Karpas-422 (cell line): ENCODE results near the gene CDON. TPM values are rescaled to one million over a fixed set of nuclear protein-coding genes. Genes with fewer than 3 reads are reported as not detected.

Experiments used
- DNase-seq: peaks from one replicate; pipeline ENCODE4 v3.0.0-alpha.2; 2015
- H2AFZ ChIP-seq: fragments of 200-600 bp; sonication (generic); 2 replicates; pipeline ENCODE4 v1.6.1; 2014; ENCODE audit warnings: antibody characterized with exemption, low read length, mixed read lengths
- H3K27ac ChIP-seq: fragments of 200-600 bp; sonication (generic); 2 replicates; pipeline ENCODE4 v1.5.1; 2014; ENCODE audit warnings: mild to moderate bottlenecking, low read length, moderate library complexity
- H3K27me3 ChIP-seq: fragments of 200-600 bp; sonication (generic); 2 replicates; pipeline ENCODE4 v1.6.1; 2014; ENCODE audit warnings: low read length, mixed read lengths
- H3K36me3 ChIP-seq: fragments of 200-600 bp; sonication (generic); 2 replicates; pipeline ENCODE4 v1.6.1; 2014; ENCODE audit warnings: low read length, mixed read lengths; ENCODE audit not compliant: insufficient read depth
- H3K4me1 ChIP-seq: fragments of 200-600 bp; sonication (generic); 2 replicates; pipeline ENCODE4 v1.6.1; 2014; ENCODE audit warnings: mild to moderate bottlenecking, low read length, mixed read lengths
- H3K4me2 ChIP-seq: fragments of 200-600 bp; sonication (generic); 2 replicates; pipeline ENCODE4 v1.6.1; 2014; ENCODE audit warnings: low read length, low read depth, mild to moderate bottlenecking; ENCODE audit not compliant: poor library complexity, severe bottlenecking
- H3K4me3 ChIP-seq: fragments of 200-600 bp; sonication (generic); 2 replicates; pipeline ENCODE4 v1.5.1; 2014; ENCODE audit warnings: mild to moderate bottlenecking, antibody characterized with exemption, low read length, mixed read lengths
- H3K79me2 ChIP-seq: fragments of 200-600 bp; sonication (generic); 2 replicates; pipeline ENCODE4 v1.6.1; 2014; ENCODE audit warnings: mild to moderate bottlenecking, low read length, mixed read lengths
- H3K9ac ChIP-seq: fragments of 200-600 bp; sonication (generic); 2 replicates; pipeline ENCODE4 v1.6.0; 2014; ENCODE audit warnings: low read length
- H3K9me2 ChIP-seq: fragments of 200-600 bp; sonication (generic), shearing (Covaris generic); replicated peaks from 2 replicates; pipeline ENCODE4 v1.6.0; 2014; ENCODE audit warnings: mild to moderate bottlenecking, low read length, moderate library complexity; ENCODE audit not compliant: insufficient read depth
- H3K9me3 ChIP-seq: fragments of 300-700, 200-600 bp; sonication (generic); 2 replicates; pipeline ENCODE4 v1.6.1; 2014; ENCODE audit warnings: low read length, mixed read lengths
- H4K20me1 ChIP-seq: fragments of 200-600 bp; sonication (generic); 2 replicates; pipeline ENCODE4 v1.6.1; 2014; ENCODE audit warnings: mild to moderate bottlenecking, antibody characterized with exemption, low read length, low read depth; ENCODE audit not compliant: insufficient read depth
- total RNA-seq: library from RNA; depleted of rRNA; stranded (reverse); fragments of >200 nt; shearing (Covaris generic); gene quantifications from 2 replicates; pipeline ENCODE4 v1.2.3, GENCODE V29; 2014; ENCODE audit warnings: low replicate concordance

The CDON gene
- total RNA-seq, 1 experiment from 2014 or later, result 2.1 TPM

DNA sequence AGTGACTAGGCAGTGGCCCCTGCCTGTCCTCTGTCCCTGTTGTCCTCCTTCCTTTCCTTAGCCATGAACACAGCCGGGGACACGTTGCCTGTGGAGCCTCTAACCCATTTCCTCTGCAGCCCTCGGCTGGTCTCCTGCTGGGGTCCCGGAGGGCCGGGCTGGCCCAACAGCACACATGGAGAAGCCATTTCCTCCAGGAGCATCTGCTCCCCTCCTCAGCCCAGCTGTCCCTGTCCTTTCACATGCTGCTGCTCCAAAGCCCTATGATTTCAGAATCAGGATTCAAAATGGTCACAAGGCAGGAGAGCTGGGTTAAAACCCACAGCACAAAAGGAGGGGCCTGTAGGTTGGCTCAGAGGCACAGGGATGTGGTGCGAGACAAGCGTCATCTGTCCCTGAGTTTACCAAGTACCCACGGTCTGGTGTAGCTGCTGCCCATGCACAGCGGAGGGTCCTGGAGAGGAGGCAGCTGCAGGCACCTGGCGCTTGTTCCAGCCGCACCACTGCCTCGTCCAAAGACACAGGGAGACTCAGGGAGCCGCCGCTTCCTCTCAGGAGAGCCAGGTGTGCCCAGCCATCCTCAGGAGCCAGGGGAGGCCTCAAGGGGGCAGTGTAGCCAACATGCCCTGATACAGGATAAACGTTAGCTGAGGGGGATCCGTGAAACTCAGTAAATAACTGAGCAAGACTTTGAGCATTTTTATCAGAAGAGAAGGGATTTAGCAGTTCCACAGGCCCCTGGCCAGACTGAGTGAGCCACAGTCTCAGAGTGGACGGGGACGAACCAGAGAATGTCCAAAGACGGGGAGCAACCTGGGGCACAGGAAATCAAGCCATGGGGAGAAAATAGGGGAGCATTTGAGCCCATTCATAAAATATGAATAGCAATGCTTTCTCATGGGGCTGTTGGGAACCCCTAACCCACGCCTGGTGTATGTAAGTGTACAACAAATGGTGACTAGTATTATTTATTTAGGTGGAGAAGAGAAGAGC, 120.8 kb downstream of the CDON start:
- Histone ChIP-seq H3K9me2 (no peaks in the 10 kb centered on the region), H3K36me3 (no peaks in the 10 kb centered on the region), H3K4me1 (no peaks in the 10 kb centered on the region), H3K27me3 (no peaks in the 10 kb centered on the region), H3K27ac (no peak overlapping the region), H3K4me2 (no peak overlapping the region), H2AFZ (no peak overlapping the region), H3K9ac (no peak overlapping the region), H3K79me2 (no peaks in the 10 kb centered on the region), H3K9me3 (no peaks in the 10 kb centered on the region), H3K4me3 (no peak overlapping the region), H4K20me1 (no peaks in the 10 kb centered on the region)
- DNase-seq, result peak; percentile 67

GRCh38 chr11:125941267-125941618, 121.4 kb downstream of the CDON start:
- no peak overlapping the region for H3K9ac ChIP-seq
- no peaks in the 10 kb centered on the region for H3K4me1 ChIP-seq
- H3K4me3 ChIP-seq, result no peak overlapping the region
- no peak overlapping the region for H3K27ac ChIP-seq
- DNase-seq, result no peak
- no peak overlapping the region for H3K4me2 ChIP-seq
- H3K36me3 ChIP-seq, result no peaks in the 10 kb centered on the region
- no peak overlapping the region for H2AFZ ChIP-seq
- H3K9me3 ChIP-seq, result no peaks in the 10 kb centered on the region
- H3K27me3 ChIP-seq, result no peaks in the 10 kb centered on the region
- H3K79me2 ChIP-seq, result no peaks in the 10 kb centered on the region
- no peaks in the 10 kb centered on the region for H3K9me2 ChIP-seq
- H4K20me1 ChIP-seq, result no peaks in the 10 kb centered on the region

DNA sequence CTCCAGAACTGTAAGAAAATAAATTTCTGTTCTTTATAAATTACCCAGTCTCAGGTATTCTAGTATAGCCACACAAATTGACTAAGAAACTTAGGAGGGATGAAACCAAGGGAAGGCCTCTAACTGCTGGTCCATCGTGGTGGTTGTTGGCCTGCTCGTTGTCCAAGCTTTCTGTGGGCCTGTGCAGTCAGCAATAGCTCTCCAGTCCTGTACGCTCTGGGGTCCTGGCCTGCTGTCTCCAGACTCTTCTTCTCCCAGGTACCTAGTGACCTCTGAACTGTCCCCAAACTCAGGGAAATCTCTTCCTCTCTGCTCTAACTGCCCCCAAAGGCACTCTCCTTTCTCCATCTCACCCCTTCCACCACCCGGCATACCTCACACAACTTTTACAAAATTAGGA, 122.5 kb downstream of the CDON start:
- H3K9me3 ChIP-seq, result no peaks in the 10 kb centered on the region
- no peak overlapping the region for H3K4me3 ChIP-seq
- no peaks in the 10 kb centered on the region for H3K36me3 ChIP-seq
- no peaks in the 10 kb centered on the region for H4K20me1 ChIP-seq
- no peak overlapping the region for H3K4me2 ChIP-seq
- no peak overlapping the region for H3K9ac ChIP-seq
- H3K4me1 ChIP-seq, result no peaks in the 10 kb centered on the region
- no peaks in the 10 kb centered on the region for H3K9me2 ChIP-seq
- no peaks in the 10 kb centered on the region for H3K79me2 ChIP-seq
- H2AFZ ChIP-seq, result no peak overlapping the region
- H3K27me3 ChIP-seq, result no peaks in the 10 kb centered on the region
- no peak overlapping the region for H3K27ac ChIP-seq
- no peak for DNase-seq

DNA sequence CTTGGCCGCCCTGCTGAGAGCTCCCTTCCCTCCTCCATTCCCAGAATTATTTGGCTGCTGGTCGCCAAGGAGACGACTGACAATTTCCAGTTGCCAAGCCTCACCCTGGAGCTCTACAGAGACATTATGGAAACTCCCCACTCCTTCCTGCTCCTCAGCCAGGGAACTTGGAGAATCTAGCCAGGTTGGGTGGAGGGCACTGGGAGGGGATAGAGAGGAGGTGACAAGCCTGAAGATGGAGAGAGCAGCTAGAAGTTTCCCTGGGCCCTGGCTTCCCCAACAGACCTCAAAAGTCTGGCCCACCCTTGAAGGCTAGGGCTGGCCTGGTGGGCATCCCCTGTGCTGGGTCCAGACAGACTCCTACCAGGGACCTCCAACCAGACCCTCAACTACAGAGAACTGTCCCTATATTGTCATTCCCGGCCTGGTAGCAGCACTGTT, 123.6 kb downstream of the CDON start:
- H3K27ac ChIP-seq, result no peak overlapping the region
- no peaks in the 10 kb centered on the region for H3K36me3 ChIP-seq
- no peaks in the 10 kb centered on the region for H3K79me2 ChIP-seq
- no peaks in the 10 kb centered on the region for H3K4me1 ChIP-seq
- no peaks in the 10 kb centered on the region for H3K9me3 ChIP-seq
- no peaks in the 10 kb centered on the region for H3K27me3 ChIP-seq
- H3K9me2 ChIP-seq, result no peaks in the 10 kb centered on the region
- no peak overlapping the region for H3K4me3 ChIP-seq
- H3K9ac ChIP-seq, result no peak overlapping the region
- no peak overlapping the region for H2AFZ ChIP-seq
- H4K20me1 ChIP-seq, result no peaks in the 10 kb centered on the region
- H3K4me2 ChIP-seq, result no peak overlapping the region
- no peak for DNase-seq

DNA sequence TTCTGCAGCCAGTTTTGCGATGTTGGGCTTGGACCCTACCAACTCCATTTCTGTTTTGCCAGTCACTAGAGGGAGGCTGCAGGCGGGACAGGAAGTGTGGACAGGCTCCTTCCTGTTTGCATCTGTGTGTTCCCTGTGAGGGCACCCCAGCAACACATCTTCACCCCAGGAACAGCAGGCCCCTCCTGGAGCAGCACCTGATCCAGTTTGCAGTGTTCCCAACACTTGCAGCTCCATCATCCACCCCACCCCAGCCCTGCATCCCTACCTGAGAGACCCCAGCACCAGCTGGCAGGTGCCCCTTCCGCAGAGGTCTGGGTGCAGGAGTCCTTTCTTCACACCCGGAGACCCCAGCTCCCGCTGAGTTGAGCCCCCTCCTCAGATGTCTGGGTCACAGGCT, 124.2 kb downstream of the CDON start:
- Histone ChIP-seq H3K27ac (no peak overlapping the region), H3K79me2 (no peaks in the 10 kb centered on the region), H3K4me3 (no peak overlapping the region), H4K20me1 (no peaks in the 10 kb centered on the region), H2AFZ (no peak overlapping the region), H3K9me3 (no peaks in the 10 kb centered on the region), H3K4me1 (no peaks in the 10 kb centered on the region; the same call in 1 of the 2 replicates), H3K9me2 (no peaks in the 10 kb centered on the region), H3K4me2 (no peak overlapping the region), H3K36me3 (no peaks in the 10 kb centered on the region), H3K9ac (no peak overlapping the region), H3K27me3 (no peaks in the 10 kb centered on the region)
- no peak for DNase-seq

DNA sequence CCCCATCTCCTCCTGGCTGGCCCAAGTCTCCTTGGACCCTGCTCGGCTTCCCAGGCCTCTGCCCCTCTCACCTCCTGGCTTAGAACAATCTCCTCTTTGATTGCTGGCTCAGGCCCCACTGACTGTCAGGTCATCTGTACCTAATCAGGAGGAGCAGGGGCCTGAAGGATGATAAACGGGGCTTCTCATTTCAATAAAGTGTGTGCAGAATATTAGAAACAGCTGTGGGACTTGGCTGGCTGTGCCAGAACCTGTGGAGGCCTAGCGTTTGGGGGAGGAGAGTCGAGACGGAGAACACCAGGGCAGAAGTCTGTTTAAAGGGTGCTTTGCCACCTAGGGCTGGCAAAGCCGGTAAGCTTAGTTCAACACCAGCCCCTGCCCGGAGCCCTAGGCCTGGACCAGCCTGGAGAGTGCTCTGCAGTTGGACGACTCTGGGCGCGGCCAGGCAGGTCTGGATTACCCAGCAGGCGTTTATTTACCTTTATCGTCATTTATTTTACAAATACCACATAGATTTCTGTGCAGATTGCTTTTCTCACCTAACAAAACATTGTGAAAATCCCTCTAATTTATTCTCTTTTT, 127.0 kb downstream of the CDON start:
- Histone ChIP-seq H3K4me1 (peaks cover 8% of the 10 kb centered on the region), H3K9me2 (no peaks in the 10 kb centered on the region), H3K9me3 (no peaks in the 10 kb centered on the region), H3K27me3 (no peaks in the 10 kb centered on the region), H3K4me2 (no peak overlapping the region), H2AFZ (no peak overlapping the region), H3K4me3 (no peak overlapping the region), H3K27ac (no peak overlapping the region), H3K9ac (no peak overlapping the region), H4K20me1 (no peaks in the 10 kb centered on the region), H3K36me3 (no peaks in the 10 kb centered on the region), H3K79me2 (no peaks in the 10 kb centered on the region)
- DNase-seq, result no peak

DNA sequence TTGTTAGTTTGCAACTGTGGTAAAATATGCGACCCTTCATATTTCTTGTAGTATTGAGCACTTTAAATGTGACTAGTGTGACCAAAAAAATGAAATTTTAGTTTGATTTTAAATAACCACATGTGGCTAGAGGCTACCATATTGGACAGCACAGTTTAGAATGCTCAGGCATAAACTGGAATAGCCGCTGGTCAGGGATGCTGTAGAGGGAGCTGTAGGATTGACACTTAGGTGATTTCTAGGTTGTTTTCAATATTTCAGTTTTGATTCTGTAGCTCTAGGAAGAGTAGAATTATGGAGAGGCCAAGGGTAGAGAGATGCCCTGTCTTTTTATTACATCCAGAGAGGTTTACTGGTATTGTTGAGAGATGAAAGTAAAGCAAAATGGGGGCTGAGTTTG, 127.6 kb downstream of the CDON start:
- Histone ChIP-seq H3K27me3 (no peaks in the 10 kb centered on the region), H3K4me1 (peaks cover 8% of the 10 kb centered on the region), H3K9me2 (no peaks in the 10 kb centered on the region), H2AFZ (no peak overlapping the region), H3K27ac (no peak overlapping the region), H3K79me2 (no peaks in the 10 kb centered on the region), H4K20me1 (no peaks in the 10 kb centered on the region), H3K9ac (no peak overlapping the region), H3K9me3 (no peaks in the 10 kb centered on the region), H3K36me3 (no peaks in the 10 kb centered on the region), H3K4me2 (no peak overlapping the region), H3K4me3 (no peak overlapping the region)
- DNase-seq, result no peak

DNA sequence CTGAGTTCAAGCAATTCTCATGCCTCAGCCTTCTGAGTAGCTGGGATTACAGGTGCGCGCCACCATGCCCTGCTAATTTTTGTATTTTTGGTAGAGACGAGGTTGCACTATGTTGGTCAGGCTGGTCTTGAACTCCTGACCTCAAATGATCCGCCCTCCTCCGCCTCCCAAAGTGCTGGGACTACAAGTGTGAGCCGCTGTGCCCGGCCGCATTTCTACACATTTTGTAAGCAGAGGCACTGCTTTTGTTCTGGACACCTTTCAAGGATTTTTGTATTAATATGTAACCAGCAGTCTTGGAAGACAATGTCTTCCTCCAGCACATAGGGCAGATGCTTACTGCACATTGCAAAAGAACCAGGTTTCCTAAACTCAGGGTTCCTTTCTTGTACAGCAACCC, 128.2 kb downstream of the CDON start:
- Histone ChIP-seq H2AFZ (no peak overlapping the region), H3K27me3 (no peaks in the 10 kb centered on the region), H4K20me1 (no peaks in the 10 kb centered on the region), H3K4me1 (peaks cover 8% of the 10 kb centered on the region), H3K36me3 (no peaks in the 10 kb centered on the region), H3K79me2 (no peaks in the 10 kb centered on the region), H3K9ac (no peak overlapping the region), H3K9me2 (no peaks in the 10 kb centered on the region), H3K4me2 (no peak overlapping the region), H3K9me3 (no peaks in the 10 kb centered on the region), H3K4me3 (no peak overlapping the region), H3K27ac (no peak overlapping the region)
- no peak for DNase-seq
